ENCODE results near the gene GUCA2B. TPM values are rescaled to one million over a fixed set of nuclear protein-coding genes. Genes with fewer than 3 reads are reported as not detected.

The GUCA2B gene
- polyA plus RNA-seq, 2 donors, result not detected

- no peaks in the 10 kb centered on the region for H3K27me3 ChIP-seq (ENCODE audit: control insufficient read depth in 1 of 2, insufficient read depth in 2 of 2, low read length in 2 of 2)
- no peaks in the 10 kb centered on the region for H3K9me3 ChIP-seq (ENCODE audit: control insufficient read depth in 2 of 2, insufficient read depth in 1 of 2, low read depth in 1 of 2, low read length in 1 of 2)
- no peak overlapping the region for H3K27ac ChIP-seq (ENCODE audit: low read depth in 2 of 2, low read length in 1 of 2)
- no peaks in the 10 kb centered on the region for H3K4me1 ChIP-seq (ENCODE audit: control insufficient read depth in 2 of 2, insufficient read depth in 2 of 2, low read length in 1 of 2)
- H3K4me3 ChIP-seq (ENCODE audit: low read depth in 1 of 2, low read length in 2 of 2), result no peak overlapping the region
- WGBS, 2 donors, result 75 to 79% methylated on average over 4 of the region's 4 CpGs
- H3K36me3 ChIP-seq (ENCODE audit: control insufficient read depth in 2 of 2, insufficient read depth in 2 of 2, low read length in 1 of 2), result peaks cover 6 to 8% of the 10 kb centered on the region in 2 donors
Measured at GRCh38 chr1:42179900-42180329, 26.7 kb downstream of the GUCA2B start.

GRCh38 chr1:42181687-42182086 is 28.5 kb downstream of the GUCA2B start:
- Histone ChIP-seq H3K4me3 (ENCODE audit: low read depth in 1 of 2, low read length in 2 of 2) (no peak overlapping the region), H3K27ac (ENCODE audit: low read depth in 2 of 2, low read length in 1 of 2) (no peak overlapping the region), H3K36me3 (ENCODE audit: control insufficient read depth in 2 of 2, insufficient read depth in 2 of 2, low read length in 1 of 2) (peaks cover 6 to 8% of the 10 kb centered on the region in 2 donors), H3K9me3 (ENCODE audit: control insufficient read depth in 2 of 2, insufficient read depth in 1 of 2, low read depth in 1 of 2, low read length in 1 of 2) (no peaks in the 10 kb centered on the region), H3K4me1 (ENCODE audit: control insufficient read depth in 2 of 2, insufficient read depth in 2 of 2, low read length in 1 of 2) (no peaks in the 10 kb centered on the region), H3K27me3 (ENCODE audit: control insufficient read depth in 1 of 2, insufficient read depth in 2 of 2, low read length in 2 of 2) (no peaks in the 10 kb centered on the region)
- WGBS, 2 donors, result 82 to 88% methylated on average over 4 of the region's 4 CpGs

GRCh38 chr1:42183210-42183956 is 30.2 kb downstream of the GUCA2B start:
- Histone ChIP-seq H3K27me3 (ENCODE audit: control insufficient read depth in 1 of 2, insufficient read depth in 2 of 2, low read length in 2 of 2) (no peaks in the 10 kb centered on the region), H3K27ac (ENCODE audit: low read depth in 2 of 2, low read length in 1 of 2) (no peak overlapping the region), H3K9me3 (ENCODE audit: control insufficient read depth in 2 of 2, insufficient read depth in 1 of 2, low read depth in 1 of 2, low read length in 1 of 2) (no peaks in the 10 kb centered on the region), H3K4me1 (ENCODE audit: control insufficient read depth in 2 of 2, insufficient read depth in 2 of 2, low read length in 1 of 2) (no peaks in the 10 kb centered on the region), H3K4me3 (ENCODE audit: low read depth in 1 of 2, low read length in 2 of 2) (no peak overlapping the region), H3K36me3 (ENCODE audit: control insufficient read depth in 2 of 2, insufficient read depth in 2 of 2, low read length in 1 of 2) (peaks cover 6 to 8% of the 10 kb centered on the region in 2 donors)
- 86 to 94% methylated on average over 3 of the region's 7 CpGs for WGBS, 2 donors

- Histone ChIP-seq H3K9me3 (ENCODE audit: control insufficient read depth in 2 of 2, insufficient read depth in 1 of 2, low read depth in 1 of 2, low read length in 1 of 2) (no peaks in the 10 kb centered on the region), H3K27ac (ENCODE audit: low read depth in 2 of 2, low read length in 1 of 2) (no peak overlapping the region), H3K4me3 (ENCODE audit: low read depth in 1 of 2, low read length in 2 of 2) (no peak overlapping the region), H3K27me3 (ENCODE audit: control insufficient read depth in 1 of 2, insufficient read depth in 2 of 2, low read length in 2 of 2) (no peaks in the 10 kb centered on the region), H3K4me1 (ENCODE audit: control insufficient read depth in 2 of 2, insufficient read depth in 2 of 2, low read length in 1 of 2) (no peaks in the 10 kb centered on the region), H3K36me3 (ENCODE audit: control insufficient read depth in 2 of 2, insufficient read depth in 2 of 2, low read length in 1 of 2) (peaks cover 6 to 8% of the 10 kb centered on the region in 2 donors)
- WGBS, 2 donors, result 96 to 98% methylated on average over 6 of the region's 6 CpGs
Measured at GRCh38 chr1:42183957-42184268, 30.7 kb downstream of the GUCA2B start.

- Histone ChIP-seq H3K27me3 (ENCODE audit: control insufficient read depth in 1 of 2, insufficient read depth in 2 of 2, low read length in 2 of 2) (no peaks in the 10 kb centered on the region), H3K9me3 (ENCODE audit: control insufficient read depth in 2 of 2, insufficient read depth in 1 of 2, low read depth in 1 of 2, low read length in 1 of 2) (no peaks in the 10 kb centered on the region), H3K4me3 (ENCODE audit: low read depth in 1 of 2, low read length in 2 of 2) (no peak overlapping the region), H3K27ac (ENCODE audit: low read depth in 2 of 2, low read length in 1 of 2) (no peak overlapping the region), H3K4me1 (ENCODE audit: control insufficient read depth in 2 of 2, insufficient read depth in 2 of 2, low read length in 1 of 2) (no peaks in the 10 kb centered on the region), H3K36me3 (ENCODE audit: control insufficient read depth in 2 of 2, insufficient read depth in 2 of 2, low read length in 1 of 2) (peaks cover 5 to 8% of the 10 kb centered on the region in 2 donors)
- WGBS, 2 donors, result 86 to 94% methylated on average over 3 of the region's 3 CpGs
Measured at GRCh38 chr1:42184616-42185015, 31.4 kb downstream of the GUCA2B start.

GRCh38 chr1:42186152-42186551 is 32.9 kb downstream of the GUCA2B start:
- no peaks in the 10 kb centered on the region for H3K27me3 ChIP-seq (ENCODE audit: control insufficient read depth in 1 of 2, insufficient read depth in 2 of 2, low read length in 2 of 2)
- H3K36me3 ChIP-seq (ENCODE audit: control insufficient read depth in 2 of 2, insufficient read depth in 2 of 2, low read length in 1 of 2), result peaks cover 1 to 5% of the 10 kb centered on the region in 2 donors
- no peaks in the 10 kb centered on the region for H3K9me3 ChIP-seq (ENCODE audit: control insufficient read depth in 2 of 2, insufficient read depth in 1 of 2, low read depth in 1 of 2, low read length in 1 of 2)
- no peak overlapping the region for H3K4me3 ChIP-seq (ENCODE audit: low read depth in 1 of 2, low read length in 2 of 2)
- 71 to 73% methylated on average over 3 of the region's 3 CpGs for WGBS, 2 donors
- H3K4me1 ChIP-seq (ENCODE audit: control insufficient read depth in 2 of 2, insufficient read depth in 2 of 2, low read length in 1 of 2), result peaks cover 0 to under 1% of the 10 kb centered on the region in 2 donors
- H3K27ac ChIP-seq (ENCODE audit: low read depth in 2 of 2, low read length in 1 of 2), result no peak overlapping the region

GRCh38 chr1:42189931-42190853 is 37.0 kb downstream of the GUCA2B start:
- 76% methylated on average over 6 of the region's 6 CpGs for WGBS, 2 donors
- H3K36me3 ChIP-seq (ENCODE audit: control insufficient read depth in 2 of 2, insufficient read depth in 2 of 2, low read length in 1 of 2), result peaks cover 0 to 5% of the 10 kb centered on the region in 2 donors

GRCh38 chr1:42191319-42191718 is 38.1 kb downstream of the GUCA2B start:
- Histone ChIP-seq H3K27ac (ENCODE audit: low read depth in 2 of 2, low read length in 1 of 2) (peak overlapping the region in 1 of 2 donors; percentile 42), H3K4me1 (ENCODE audit: control insufficient read depth in 2 of 2, insufficient read depth in 2 of 2, low read length in 1 of 2) (peaks cover 0 to 5% of the 10 kb centered on the region in 2 donors), H3K9me3 (ENCODE audit: control insufficient read depth in 2 of 2, insufficient read depth in 1 of 2, low read depth in 1 of 2, low read length in 1 of 2) (no peaks in the 10 kb centered on the region), H3K4me3 (ENCODE audit: low read depth in 1 of 2, low read length in 2 of 2) (no peak overlapping the region), H3K27me3 (ENCODE audit: control insufficient read depth in 1 of 2, insufficient read depth in 2 of 2, low read length in 2 of 2) (no peaks in the 10 kb centered on the region), H3K36me3 (ENCODE audit: control insufficient read depth in 2 of 2, insufficient read depth in 2 of 2, low read length in 1 of 2) (peaks cover 0 to 5% of the 10 kb centered on the region in 2 donors)
- 93 to 95% methylated on average over 8 of the region's 8 CpGs for WGBS, 2 donors

More at GRCh38 chr1:42189931-42190853, 37.0 kb downstream of the GUCA2B start:
- no peaks in the 10 kb centered on the region for H3K27me3 ChIP-seq (ENCODE audit: control insufficient read depth in 1 of 2, insufficient read depth in 2 of 2, low read length in 2 of 2)
- H3K4me3 ChIP-seq (ENCODE audit: low read depth in 1 of 2, low read length in 2 of 2), result no peak overlapping the region
- H3K4me1 ChIP-seq (ENCODE audit: control insufficient read depth in 2 of 2, insufficient read depth in 2 of 2, low read length in 1 of 2), result peaks cover 0 to 5% of the 10 kb centered on the region in 2 donors
- H3K9me3 ChIP-seq (ENCODE audit: control insufficient read depth in 2 of 2, insufficient read depth in 1 of 2, low read depth in 1 of 2, low read length in 1 of 2), result no peaks in the 10 kb centered on the region
- H3K27ac ChIP-seq (ENCODE audit: low read depth in 2 of 2, low read length in 1 of 2), result no peak overlapping the region

GRCh38 chr1:42192106-42192505 is 38.9 kb downstream of the GUCA2B start:
- WGBS, 2 donors, result 78 to 79% methylated on average over 4 of the region's 4 CpGs
- peaks cover 0 to 5% of the 10 kb centered on the region in 2 donors for H3K4me1 ChIP-seq (ENCODE audit: control insufficient read depth in 2 of 2, insufficient read depth in 2 of 2, low read length in 1 of 2)
- no peaks in the 10 kb centered on the region for H3K27me3 ChIP-seq (ENCODE audit: control insufficient read depth in 1 of 2, insufficient read depth in 2 of 2, low read length in 2 of 2)
- H3K4me3 ChIP-seq (ENCODE audit: low read depth in 1 of 2, low read length in 2 of 2), result no peak overlapping the region
- H3K27ac ChIP-seq (ENCODE audit: low read depth in 2 of 2, low read length in 1 of 2), result no peak overlapping the region
- H3K36me3 ChIP-seq (ENCODE audit: control insufficient read depth in 2 of 2, insufficient read depth in 2 of 2, low read length in 1 of 2), result peaks cover 0 to 5% of the 10 kb centered on the region in 2 donors
- no peaks in the 10 kb centered on the region for H3K9me3 ChIP-seq (ENCODE audit: control insufficient read depth in 2 of 2, insufficient read depth in 1 of 2, low read depth in 1 of 2, low read length in 1 of 2)

Measured in esophagus (tissue), 2 donors.